Cerebellar cortex (tissue), 1 donor: ENCODE data around the gene PTCH1.
A peak's percentile ranks its signal among the peaks of the same experiment; 100 is the strongest.

ENCODE experiments used
- DNase-seq: peaks from one replicate; pipeline ENCODE4 v3.0.0-alpha.2; 2015; ENCODE audit warnings: low spot score

PTCH1 gene

DNA sequence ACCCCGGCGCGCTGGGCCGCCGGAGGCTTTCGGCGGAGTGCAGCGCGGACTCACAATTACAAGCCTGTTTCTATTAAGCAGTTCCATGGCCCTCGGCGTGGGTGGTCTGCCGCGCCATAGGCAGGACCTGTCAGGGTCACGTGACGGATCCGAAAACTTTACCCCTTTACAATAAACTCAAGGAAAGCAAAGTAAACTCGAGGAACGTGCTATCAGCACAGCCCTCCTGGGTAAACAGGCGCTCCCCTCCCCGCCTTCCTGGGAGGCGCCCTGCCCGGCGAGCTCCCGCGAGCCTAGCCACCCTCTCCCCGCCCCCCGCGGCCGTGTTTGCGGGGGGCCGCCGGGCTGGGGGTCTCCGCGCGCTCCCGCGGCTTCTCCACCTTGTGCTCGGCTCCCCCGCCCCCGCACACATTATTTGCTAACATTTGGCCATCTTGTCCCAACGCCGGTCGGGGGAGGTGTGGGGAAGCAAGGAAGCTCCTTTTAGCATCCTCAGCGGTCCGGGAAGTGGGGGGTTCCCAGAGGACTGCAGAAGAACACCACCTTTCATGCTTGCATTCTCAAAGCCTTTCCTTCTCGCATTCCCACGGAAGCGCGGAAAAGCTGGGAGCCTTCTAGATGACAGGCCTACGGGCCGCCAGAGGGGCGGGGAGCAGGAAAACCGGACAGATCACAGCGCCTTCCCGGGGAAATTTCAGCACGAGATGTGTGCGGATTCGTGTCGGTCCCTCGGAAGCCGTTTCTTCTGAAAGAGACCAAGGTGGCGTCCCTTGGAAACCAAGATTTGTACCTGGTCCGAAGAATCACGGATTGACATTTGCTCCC is at the start of gene PTCH1:
Gene PTCH1 (minus strand): TSS at position 238 of the 825 bp plus-strand sequence.
- DNase-seq, result peak; percentile 57

DNA sequence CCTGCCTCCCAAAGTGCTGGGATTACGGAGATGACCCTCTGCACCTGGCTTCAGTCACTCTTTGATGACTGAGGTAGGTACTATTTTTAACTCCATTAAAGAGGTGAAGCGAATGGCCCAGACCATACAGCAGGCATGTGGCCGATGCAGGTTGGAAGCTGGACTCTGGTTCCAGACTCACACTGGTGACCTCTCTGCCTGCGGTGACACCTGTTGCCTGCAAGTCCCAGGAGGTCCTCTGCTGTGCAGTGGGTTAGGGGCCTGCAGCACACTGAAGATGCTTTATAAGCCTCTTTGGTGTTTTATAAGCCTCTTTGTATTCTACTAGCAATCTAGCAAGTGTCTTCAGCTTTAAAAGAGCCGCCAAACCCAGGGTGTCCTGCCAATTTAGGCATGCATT is 49.2 kb upstream of the PTCH1 start:
- DNase-seq, result no peak

DNA sequence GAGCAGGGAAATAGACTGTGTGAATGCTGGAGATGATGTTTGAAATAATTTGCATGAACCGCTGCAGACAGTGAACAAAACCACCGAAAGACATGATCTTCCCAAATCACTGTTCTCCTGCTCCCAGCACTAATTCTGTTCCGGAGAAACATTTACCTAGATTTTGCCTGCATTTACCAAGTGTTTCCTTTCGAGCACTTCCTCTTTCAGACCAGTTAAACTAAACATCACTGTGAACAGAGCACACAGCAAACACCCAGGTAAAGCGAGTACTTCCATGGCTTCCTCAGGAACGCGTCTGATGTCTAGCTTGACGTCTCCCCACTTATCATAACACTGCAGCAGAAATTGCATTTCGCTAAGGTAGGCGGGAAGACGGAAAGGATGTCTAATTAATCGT is 45.1 kb upstream of the PTCH1 start:
- no peak for DNase-seq

DNA sequence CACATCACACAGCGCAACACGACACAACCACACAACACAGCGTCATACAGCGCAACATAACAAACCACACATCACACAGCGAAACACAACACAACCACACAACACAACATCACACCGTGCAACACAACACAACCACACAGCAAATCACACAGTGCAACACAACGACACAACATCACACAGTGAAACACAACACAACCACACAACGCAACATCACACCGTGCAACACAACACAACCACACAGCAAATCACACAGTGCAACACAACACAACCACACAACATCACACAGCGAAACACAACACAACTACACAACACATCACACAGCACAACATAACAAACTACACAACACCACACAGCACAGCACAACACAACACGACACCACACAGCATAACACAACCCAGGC is 40.4 kb upstream of the PTCH1 start:
- no peak for DNase-seq

DNA sequence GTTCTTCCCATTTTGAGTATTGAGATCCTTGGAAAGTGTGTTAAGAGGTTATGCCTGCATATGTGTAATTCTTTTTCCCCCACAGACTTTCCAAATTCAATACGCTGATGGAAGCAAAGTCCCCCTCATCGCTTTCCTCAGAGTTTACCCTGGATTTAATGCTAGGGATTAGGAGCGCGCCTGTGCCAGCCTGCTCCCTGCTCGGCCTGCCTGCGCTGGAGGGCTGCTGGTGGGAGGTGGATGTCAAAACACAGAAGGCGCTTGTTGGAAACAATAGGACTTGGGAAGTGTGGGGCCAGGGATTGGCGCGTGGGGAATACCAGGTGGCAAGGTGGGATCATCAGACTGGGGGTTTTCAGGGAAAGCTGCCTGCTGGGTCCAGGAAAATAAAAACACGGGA is 39.8 kb upstream of the PTCH1 start:
- no peak for DNase-seq

DNA sequence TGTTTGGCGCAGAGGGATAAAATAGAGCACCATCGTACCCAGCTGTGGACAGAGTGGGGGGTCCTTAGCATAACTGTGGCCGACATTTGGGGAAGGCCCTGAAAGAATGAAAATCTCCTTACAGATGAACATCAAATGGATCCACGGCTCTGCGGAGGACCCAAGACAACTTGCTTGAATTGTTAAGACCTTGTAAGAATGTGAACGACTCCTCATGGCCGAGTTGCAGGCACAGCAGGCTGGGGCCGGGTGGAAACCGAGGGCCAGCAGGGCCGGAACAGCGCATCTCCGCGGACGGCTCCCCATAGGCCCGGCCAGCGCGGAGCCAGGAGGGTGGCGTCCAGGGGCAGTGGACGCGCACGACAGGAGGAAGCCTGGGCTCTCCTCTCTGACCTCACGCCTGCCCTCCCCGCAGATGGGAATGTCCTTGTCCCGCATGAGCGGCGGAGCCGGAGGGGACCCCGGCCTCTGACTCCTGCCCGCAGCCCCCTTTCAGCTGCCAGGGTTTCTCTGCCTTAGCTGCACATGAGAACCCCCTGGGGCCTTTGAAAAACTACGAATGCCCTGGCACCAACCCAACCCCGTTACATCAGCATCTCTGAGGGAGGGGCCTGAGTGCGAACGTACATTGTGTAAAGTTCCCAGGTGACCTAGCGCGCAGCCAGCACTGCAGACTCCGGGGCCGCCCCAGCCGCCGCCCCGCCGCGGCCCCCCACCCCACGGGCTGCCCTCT is 36.2 kb upstream of the PTCH1 start:
- no peak for DNase-seq

DNA sequence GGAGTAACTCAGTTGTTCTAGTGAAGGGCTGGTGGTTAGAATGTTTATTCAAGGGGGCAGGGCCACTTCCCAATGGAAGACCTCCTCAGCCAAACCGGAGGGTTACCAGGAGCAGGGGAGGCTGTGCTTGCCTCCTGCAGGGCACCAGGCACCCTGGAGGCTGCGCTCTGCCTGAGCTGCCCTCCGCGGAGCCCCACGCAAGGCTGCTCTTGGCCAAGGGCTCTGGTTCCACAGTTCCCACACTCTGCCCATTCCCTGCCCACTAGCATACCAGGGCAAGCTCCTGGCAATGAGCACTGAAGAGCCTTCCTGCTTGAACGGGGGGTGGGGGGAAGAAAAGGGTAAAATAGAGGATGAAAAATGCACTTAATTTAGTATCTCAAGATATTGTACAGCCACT is 35.5 kb upstream of the PTCH1 start:
- no peak for DNase-seq

DNA sequence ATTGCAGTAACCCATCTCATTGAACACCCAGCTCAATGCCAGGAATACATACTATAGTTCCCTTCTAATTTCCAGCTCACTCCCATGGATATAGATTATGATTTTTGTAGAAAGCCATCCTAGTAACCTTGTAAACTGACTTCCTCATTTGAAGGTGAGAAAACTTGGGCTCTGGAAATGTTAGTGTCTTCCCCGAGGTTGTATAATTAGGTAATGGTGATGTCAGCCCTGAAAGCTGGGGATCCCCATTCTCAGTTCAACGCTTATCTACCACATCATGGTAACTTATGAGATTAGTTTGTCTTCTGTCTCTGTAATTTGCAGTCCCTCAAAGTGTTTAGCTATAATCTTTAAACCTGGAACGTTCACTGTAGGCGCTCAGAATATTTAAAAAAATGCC is 34.6 kb upstream of the PTCH1 start:
- no peak for DNase-seq

DNA sequence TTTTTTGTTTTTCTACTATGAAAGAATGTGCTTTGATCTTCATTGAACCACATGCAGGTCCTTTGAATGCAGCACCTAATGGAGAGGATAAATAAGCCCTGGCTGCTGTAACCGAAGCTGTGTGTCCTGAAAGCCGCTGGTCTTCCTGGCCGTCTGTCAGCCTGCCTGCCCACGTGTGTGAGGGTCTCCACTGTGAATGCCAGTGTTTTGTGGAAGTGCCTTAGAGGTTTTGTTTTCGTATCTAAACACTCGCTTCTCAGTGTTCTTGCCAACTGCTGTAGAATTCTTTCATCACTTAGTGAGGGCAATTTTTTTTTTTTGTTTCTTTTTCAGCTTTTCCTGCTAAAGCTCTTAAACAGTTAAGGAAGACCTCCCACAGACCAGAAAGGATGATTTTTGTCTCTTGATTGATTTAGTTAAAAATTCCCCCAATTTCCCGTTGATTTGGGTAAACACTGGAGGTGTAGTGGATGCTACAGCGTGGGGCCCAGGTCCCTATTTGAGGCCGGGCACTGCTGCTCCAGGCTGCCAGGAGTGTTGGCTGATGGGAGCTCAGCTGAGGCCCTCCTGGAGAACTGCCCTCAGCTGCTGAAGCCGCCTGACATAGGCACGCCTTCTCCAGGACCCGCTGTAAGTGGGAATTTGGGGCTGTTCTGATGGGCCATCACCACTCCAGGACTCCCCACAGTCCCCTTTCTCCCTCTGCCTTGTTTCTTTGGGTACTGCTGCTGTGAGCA is 29.2 kb upstream of the PTCH1 start:
- no peak for DNase-seq

DNA sequence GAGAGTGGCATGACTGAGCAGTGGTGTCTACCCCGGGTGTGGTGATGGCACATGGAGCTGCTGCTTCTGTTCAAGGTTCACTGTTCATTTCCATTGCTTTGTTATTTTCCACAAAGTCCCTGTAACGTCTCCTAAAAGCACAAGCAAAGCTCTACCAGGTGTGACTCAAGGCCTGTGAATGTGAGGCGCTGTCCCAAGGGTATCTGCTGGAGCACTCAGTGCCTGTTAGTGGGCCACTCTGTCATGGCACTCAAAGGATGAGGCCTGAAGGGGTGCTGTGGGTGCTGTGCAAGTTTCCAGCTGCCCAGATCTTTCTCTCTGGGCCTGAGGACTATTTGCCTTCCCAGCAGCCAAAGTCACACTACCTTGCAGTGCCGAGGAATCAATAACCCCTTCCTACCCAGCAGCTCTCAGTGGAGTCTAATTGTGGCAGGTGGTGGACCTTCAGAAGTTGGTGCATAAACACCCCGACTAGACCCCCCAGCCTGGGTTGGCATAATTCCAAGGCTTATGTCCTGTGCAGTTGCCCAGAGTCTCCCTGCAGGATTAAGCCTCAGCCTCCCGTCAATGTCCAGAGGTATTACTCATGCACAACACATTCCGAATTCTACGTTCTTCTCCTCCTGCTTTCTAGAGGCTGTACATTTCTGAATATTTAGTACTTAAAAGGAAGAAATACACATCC is 17.4 kb upstream of the PTCH1 start:
- DNase-seq, result no peak

DNA sequence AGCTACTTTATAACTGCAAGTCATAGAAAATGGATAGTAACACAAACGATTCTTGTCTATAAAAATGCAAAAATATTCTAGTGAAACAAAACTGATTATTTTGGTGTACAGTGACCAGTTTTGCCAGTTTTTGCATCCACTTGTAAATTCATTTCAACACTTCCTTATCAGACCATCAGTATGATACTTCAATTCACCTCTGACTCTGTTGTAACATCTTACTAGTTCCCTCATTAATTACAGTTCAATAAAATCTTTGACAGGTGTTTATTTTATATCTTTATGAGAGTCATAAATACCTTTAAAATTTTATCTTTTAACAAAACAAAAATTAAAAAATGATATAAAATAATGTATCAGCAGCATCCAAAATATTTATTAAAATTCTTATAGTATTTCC is 13.1 kb upstream of the PTCH1 start:
- no peak for DNase-seq

DNA sequence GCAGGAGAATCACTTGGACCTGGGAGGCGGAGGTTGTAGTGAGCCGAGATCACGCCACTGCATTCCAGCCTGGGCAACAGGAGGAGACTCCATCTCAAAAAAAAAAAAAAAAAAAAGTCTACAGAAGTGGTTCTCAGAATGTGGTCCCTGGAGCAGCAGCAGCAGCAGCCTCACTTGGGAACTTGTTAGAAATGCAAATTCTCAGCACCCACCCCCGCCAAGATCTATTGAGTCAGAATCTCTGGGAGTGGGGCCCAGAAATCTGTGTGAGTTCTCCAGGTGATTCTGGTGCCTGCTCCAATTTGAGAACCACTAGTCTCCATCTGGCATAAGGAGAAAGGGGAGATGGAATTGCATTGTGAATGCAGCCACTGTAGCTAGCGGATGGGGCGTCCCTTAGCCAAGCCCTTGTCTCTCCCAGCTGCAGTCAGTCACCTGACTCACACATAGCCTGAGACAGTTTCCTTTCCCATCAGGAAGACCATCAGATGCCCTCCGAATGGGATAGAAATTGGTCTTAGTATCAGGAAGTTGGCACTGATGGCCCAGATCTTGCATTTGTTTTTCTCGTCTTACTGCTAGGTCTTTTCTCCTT is 12.2 kb upstream of the PTCH1 start:
- DNase-seq, result no peak

DNA sequence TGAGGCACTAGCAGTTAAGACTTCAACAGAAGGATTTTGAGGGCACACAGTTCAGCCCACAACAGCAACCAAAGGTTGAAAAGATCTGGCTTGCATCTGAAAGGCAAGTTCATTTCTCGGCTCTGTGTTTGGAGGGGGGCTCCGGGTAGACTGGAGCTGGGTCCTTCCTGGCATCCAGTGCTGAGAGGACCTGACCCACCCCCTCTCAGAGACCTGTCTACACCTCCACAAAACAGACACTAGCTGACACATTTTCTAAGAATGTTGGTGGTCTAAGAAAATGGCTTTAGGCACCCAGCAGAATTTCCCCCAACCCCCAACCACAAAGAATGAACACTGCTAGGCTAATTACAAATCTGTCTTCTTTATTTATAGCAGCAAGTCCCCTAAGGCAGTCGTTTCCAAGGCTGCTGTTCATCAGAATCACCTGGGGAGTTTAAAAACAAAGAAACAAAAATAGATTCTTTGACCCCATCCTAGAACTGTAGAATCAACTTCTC is 6.2 kb upstream of the PTCH1 start:
- no peak for DNase-seq

DNA sequence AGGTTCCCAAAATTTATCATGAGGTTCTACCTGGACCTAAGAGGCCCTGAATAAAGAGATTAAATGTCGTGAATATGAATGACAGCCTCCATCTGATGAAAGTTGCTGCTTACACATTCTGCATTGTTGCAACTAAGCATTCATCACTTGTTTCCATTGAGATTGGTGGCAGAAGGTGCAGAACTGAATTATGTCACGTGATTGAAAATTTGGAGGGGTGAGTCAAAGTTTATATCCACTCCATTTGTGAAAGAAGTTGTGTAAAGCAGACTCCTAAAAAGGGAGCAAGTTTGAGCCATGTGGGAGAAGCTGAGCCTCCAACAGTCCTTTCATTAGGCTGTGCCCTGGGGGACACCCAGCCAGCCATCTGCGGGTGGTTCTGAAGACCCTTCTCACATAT is 4.9 kb upstream of the PTCH1 start:
- no peak for DNase-seq

DNA sequence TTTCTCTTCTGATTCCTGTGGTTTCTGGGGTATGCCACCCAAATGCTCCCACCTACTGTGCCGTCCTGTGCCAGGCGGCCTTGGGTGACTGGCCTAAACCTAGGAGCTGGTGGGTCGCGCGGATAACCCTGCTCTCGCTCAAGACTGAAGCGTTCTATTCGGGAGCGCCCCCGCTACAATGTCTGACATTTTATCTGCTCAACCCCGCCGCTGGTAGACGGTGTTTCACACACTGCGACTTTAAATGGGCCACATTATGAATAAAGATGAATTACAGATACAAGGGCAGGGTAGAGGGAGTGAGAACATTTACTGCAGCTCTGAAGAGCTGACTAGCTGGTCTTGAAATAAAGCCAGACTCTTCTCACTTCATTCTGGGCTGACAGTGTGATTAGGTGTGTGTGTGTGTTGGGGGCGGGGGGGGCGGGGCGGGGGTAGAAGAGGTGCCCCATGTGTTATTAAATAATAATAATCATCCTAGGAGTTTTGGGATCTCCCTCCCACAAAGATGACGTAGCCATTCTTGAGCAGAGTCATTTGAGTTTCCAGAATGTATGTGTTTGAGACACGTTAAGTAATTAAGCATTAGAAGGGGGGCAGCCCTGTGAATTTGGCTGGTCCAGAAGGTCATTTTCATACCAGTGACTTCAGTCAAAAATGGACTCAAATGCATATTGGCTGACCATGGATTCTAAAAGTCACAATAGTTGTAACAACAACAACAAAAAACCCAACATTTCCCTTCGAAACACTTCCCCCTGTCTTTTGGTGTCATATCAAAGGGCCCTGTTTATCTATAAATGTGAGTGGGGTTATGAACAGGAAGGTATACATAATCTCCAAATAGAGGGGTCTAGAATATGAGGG is 1.0 kb upstream of the PTCH1 start:
- DNase-seq, result no peak

DNA sequence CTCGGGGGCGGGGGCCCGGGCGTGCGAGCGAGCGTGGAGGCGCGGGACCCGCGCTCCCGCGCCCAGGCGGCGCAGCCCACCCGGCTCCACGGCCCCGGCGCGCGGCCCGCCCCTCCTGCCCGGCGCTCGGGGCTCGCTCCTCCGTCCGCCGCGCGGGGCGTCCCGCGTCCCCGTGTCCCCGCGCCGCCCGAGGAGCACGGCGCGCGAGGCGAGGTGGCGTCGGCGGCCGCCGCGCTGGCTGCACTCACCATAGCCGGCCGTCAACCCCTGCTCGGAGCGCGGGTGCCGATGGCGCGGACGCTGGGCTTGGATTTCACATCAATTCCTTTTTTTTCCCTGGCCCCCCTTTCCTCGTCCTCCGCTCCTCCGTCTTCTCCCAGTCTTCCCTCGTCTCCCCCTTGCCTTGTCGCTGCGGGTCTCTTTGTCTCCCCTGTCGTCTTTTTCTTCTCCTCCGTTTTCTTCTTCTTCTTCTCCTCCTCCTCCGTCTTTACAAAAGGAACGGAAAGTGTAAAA is 494 bp downstream of the PTCH1 start:
- DNase-seq, result no peak

DNA sequence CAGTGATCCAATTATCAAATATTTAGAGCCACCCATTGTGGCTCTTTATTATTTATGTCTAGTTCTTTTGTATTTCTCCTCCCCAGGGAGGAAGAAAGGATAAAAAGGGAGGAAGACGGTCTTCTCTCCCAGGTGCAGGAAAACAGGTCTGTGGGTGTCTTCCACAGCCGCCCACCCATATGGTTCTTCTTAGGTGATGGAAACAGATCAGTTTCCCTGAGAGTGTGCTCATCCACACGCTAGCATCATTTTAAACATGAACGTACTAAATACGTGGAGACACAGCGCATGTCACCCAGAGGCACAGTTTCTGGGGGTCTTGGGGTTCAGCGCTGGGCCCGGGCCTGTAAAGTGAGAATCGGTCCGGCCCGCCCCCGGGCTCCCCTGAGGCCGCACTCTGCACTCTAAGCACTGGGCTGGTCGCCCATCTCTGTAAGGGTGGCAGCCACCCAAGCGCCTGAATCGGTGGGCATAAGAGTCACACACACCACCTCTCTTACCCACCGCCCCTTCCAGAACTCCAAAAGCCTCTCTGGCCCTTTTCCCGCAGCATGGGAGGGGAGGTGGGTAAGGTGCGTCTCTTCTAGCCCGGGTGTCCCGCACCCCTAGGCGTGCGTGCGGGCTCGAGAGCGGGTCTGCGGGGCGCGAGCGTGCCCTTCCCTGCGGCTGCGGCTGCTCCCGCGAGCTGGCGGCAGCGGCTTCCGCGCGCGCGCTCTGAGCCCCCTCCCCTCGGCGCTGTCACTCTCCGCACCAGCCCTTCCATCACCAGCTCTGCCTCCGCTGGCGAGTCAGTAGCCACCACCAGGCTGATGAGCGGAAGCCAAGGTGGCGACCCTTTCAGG is 1.3 kb downstream of the PTCH1 start:
- peak; percentile 49 for DNase-seq

DNA sequence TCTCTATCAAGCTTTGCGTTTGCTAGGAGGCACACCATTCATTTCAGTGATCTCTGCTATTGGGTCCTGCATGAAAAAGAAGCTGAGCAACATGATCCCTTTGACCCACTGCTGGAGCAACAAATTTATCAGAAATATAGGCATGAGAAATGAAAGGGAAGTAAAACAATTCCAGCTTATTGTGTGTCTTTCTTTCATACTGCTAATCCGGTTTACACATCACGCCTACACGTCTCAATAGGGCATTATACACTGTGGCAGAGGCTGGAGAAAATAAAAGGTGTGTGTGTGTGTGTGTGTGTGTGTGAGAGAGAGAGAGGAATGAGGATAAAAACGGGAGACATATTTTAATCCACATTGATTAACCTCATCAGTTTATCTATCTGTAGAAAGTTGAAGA is 2.4 kb downstream of the PTCH1 start:
- no peak for DNase-seq

DNA sequence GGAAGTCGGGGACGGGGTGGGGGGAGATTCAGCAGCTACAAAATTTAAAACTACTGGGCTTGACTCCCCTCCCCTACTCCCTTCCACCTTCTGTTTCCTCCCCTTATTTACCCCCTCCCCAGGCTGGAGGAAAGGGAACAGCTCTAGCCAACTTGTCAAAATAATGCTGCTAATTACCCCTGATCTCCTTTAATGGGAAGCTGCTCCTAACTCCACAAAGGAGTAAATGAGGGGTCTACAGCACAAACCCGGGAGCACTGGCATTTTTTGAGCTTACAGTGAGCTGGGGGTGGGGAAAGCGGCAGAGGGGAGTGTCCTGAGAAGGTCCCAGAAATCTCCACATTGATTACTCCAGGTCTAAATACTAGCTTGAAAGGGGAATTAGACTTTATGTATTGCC is 3.1 kb downstream of the PTCH1 start:
- no peak for DNase-seq

DNA sequence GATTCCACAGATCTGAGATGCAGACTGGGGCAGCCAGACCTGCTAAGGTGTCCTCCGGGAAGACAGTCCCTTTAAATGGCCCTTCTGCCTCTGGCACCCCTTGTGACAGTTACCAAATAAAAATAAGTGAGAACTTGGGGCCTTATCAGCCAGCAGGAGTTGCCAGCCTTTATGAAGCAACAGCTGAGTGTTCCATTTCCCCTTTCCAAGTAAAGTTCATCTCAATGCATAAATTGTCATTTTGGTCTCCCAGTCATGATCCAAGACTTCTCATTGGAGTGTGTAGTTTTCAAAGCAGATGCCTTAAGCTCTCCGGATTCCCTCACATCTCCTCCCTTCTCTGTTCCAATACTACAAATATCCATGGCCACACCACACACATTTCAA is 4.1 kb downstream of the PTCH1 start:
- no peak for DNase-seq
